Measurements from ENCODE around the gene UBE2J2.

DNA sequence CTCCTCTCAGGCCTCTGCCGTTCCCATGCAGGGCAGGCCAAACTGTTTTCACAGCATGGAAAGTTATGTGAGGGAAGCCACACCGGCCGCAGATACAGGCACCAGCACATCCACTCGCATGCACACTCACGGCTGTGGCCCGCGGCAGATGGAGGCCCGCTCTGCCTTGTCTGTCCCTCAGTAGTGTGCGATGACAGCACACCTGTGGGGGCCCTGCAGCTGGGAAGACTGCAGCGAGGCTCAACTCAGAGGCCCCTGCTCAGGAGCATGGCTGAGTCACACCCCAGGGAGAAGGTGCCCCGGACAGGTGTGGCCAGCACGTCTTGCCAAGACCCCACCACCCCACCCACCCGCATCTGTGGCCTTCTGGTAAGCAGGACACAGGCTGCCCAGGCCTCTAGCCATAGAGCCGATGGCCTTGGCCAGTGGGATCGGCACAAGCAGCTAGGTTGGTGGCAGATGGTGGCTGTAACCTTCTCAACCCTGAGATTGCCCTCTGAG lies 1.3 kb upstream of the UBE2J2 start:
- TF ChIP-seq, protein P1, sequence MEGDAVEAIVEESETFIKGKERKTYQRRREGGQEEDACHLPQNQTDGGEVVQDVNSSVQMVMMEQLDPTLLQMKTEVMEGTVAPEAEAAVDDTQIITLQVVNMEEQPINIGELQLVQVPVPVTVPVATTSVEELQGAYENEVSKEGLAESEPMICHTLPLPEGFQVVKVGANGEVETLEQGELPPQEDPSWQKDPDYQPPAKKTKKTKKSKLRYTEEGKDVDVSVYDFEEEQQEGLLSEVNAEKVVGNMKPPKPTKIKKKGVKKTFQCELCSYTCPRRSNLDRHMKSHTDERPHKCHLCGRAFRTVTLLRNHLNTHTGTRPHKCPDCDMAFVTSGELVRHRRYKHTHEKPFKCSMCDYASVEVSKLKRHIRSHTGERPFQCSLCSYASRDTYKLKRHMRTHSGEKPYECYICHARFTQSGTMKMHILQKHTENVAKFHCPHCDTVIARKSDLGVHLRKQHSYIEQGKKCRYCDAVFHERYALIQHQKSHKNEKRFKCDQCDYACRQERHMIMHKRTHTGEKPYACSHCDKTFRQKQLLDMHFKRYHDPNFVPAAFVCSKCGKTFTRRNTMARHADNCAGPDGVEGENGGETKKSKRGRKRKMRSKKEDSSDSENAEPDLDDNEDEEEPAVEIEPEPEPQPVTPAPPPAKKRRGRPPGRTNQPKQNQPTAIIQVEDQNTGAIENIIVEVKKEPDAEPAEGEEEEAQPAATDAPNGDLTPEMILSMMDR (IDR thresholded peaks at IDR 0.05; ENCODE audit: low read depth, low read length), result no peak
- TF ChIP-seq EZH2phosphoT487 (IDR thresholded peaks at IDR 0.05; ENCODE audit: low read depth), result no peak

Data from OCI-LY3 (cell line).